ENCODE data around the gene ZFP36L2. TPM values are rescaled to one million over a fixed set of nuclear protein-coding genes. Genes with fewer than 3 reads are reported as not detected.

Gene ZFP36L2
- 10 to 100 TPM; 67.7 to 81.4 (median 75.5) TPM for total RNA-seq

DNA sequence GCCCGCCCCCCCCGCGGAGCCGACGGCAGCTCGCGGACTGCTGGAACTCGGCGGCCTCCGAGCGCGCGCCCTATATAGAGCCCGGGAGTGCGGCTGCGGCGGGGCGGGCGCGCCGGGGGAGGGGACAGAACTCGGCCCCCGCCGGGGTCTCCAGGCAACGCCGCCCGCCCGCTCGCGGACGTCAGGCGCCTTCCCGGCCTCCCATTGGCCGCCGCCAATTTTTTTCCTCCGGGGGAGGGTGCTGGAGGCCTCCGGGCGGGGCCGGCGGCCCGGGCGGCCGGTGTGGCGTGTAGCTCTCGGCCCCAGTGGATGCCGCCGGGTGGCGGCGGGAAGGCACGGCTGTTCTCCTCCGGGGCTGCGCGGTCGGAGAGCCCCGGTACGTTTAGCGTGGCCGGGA, at the start of gene ZFP36L2:
Gene ZFP36L2 (minus strand): TSS at position 49 of the 397 bp plus-strand sequence. CDS start 291 bp downstream, outside the sequence.
- Mint-ChIP-seq H3K36me3 (ENCODE audit: insufficient read depth) (peaks cover 21% of the 10 kb centered on the region), H3K9me3 (no peaks in the 10 kb centered on the region), H3K27me3 (ENCODE audit: low read depth) (no peaks in the 10 kb centered on the region), H3K4me1 (ENCODE audit: low read depth) (peaks cover 39% of the 10 kb centered on the region), H3K4me3 (peak within 1 kb of the TSS; percentile 94)
- ATAC-seq (peak; percentile 75 to 76), DNase-seq (peak; percentile 94)

DNA sequence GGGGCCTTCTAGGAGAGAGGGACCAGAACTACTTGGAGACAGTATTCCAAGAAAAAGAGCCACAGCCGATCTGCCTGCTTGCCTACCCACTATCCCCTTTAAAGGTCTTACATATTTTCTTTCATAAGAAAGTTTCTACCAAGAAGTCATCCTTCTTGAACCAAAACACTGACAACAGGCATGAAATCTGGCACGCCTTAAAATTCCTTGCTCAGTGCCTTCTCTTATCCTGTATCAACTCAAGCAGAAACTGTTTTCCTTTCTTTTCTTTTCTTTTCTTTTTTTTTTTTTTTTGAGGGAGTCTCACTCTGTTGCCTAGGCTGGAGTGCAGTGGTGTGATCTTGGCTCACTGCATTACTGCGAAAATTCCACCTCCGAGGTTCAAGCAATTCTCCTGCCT, 48.3 kb upstream of the ZFP36L2 start:
- ATAC-seq (no peak), DNase-seq (no peak)
- no peaks in the 10 kb centered on the region for H3K27me3 Mint-ChIP-seq (ENCODE audit: low read depth)
- H3K9me3 Mint-ChIP-seq, result no peaks in the 10 kb centered on the region
- H3K4me3 Mint-ChIP-seq, result no peak overlapping the region
- no peaks in the 10 kb centered on the region for H3K4me1 Mint-ChIP-seq (ENCODE audit: low read depth)
- H3K36me3 Mint-ChIP-seq (ENCODE audit: insufficient read depth), result peaks cover 30% of the 10 kb centered on the region

DNA sequence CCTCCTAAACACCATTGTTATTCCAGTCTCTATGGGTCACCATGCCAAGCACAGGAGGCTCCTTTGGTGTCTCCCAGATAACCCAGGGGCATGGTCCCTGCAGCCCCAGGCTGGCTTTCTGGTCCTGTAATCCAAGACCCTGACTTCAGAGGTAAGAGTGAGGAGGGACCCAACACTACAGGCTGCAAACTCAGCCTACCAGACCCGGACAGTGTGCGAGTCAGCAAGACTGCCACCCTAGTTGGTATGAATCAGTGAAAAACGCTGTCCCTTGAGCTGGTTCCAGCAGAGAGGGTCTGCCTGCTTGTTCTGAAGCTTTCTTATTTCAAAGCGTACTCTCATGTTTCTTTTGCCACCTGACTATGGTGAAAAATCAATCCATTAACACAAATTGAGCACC, 47.6 kb upstream of the ZFP36L2 start:
- peaks cover 27% of the 10 kb centered on the region for H3K36me3 Mint-ChIP-seq (ENCODE audit: insufficient read depth)
- no peak overlapping the region for H3K4me3 Mint-ChIP-seq
- DNase-seq (no peak), ATAC-seq (no peak)
- H3K27me3 Mint-ChIP-seq (ENCODE audit: low read depth), result no peaks in the 10 kb centered on the region
- no peaks in the 10 kb centered on the region for H3K4me1 Mint-ChIP-seq (ENCODE audit: low read depth)
- no peaks in the 10 kb centered on the region for H3K9me3 Mint-ChIP-seq

GRCh38 chr2:43273529-43273928, 47.1 kb upstream of the ZFP36L2 start:
- no peaks in the 10 kb centered on the region for H3K9me3 Mint-ChIP-seq
- H3K36me3 Mint-ChIP-seq (ENCODE audit: insufficient read depth), result peaks cover 23% of the 10 kb centered on the region
- no peak for DNase-seq
- H3K27me3 Mint-ChIP-seq (ENCODE audit: low read depth), result no peaks in the 10 kb centered on the region
- H3K4me1 Mint-ChIP-seq (ENCODE audit: low read depth), result no peaks in the 10 kb centered on the region
- no peak overlapping the region for H3K4me3 Mint-ChIP-seq
- ATAC-seq, result peak in 1 of 2 donors; percentile 72

GRCh38 chr2:43270930-43271615, 44.7 kb upstream of the ZFP36L2 start:
- ATAC-seq, result no peak
- Mint-ChIP-seq H3K36me3 (ENCODE audit: insufficient read depth) (peaks cover 25% of the 10 kb centered on the region), H3K4me1 (ENCODE audit: low read depth) (no peaks in the 10 kb centered on the region), H3K9me3 (no peaks in the 10 kb centered on the region), H3K4me3 (no peak overlapping the region), H3K27me3 (ENCODE audit: low read depth) (no peaks in the 10 kb centered on the region)
- DNase-seq, result no peak

DNA sequence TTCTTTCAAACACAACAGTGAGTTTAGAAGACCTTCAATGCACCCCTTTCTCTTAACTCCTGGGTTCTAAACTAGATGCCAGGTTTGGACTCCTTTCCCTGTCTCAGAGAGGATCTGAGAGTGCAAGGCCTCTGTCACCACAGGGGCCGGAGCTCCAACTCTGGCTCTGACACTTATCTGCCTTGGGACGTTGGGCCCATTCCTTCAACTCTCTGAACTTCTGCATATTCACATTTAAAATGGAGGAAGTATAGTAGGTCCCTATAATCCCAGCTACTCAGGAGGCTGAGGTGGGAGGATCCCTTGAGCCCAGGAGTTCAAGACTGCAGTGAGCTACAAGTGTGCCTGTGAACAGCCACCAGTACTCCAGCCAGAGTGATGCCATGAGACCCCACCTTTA, 44.1 kb upstream of the ZFP36L2 start:
- H3K4me3 Mint-ChIP-seq, result no peak overlapping the region
- no peak for DNase-seq
- no peaks in the 10 kb centered on the region for H3K27me3 Mint-ChIP-seq (ENCODE audit: low read depth)
- H3K4me1 Mint-ChIP-seq (ENCODE audit: low read depth), result no peaks in the 10 kb centered on the region
- ATAC-seq, result no peak
- H3K36me3 Mint-ChIP-seq (ENCODE audit: insufficient read depth), result peaks cover 27% of the 10 kb centered on the region
- H3K9me3 Mint-ChIP-seq, result no peaks in the 10 kb centered on the region

GRCh38 chr2:43269706-43270105, 43.3 kb upstream of the ZFP36L2 start:
- Mint-ChIP-seq H3K4me3 (no peak overlapping the region), H3K27me3 (ENCODE audit: low read depth) (no peaks in the 10 kb centered on the region), H3K36me3 (ENCODE audit: insufficient read depth) (peaks cover 28% of the 10 kb centered on the region), H3K4me1 (ENCODE audit: low read depth) (no peaks in the 10 kb centered on the region), H3K9me3 (no peaks in the 10 kb centered on the region)
- DNase-seq (no peak), ATAC-seq (no peak)

DNA sequence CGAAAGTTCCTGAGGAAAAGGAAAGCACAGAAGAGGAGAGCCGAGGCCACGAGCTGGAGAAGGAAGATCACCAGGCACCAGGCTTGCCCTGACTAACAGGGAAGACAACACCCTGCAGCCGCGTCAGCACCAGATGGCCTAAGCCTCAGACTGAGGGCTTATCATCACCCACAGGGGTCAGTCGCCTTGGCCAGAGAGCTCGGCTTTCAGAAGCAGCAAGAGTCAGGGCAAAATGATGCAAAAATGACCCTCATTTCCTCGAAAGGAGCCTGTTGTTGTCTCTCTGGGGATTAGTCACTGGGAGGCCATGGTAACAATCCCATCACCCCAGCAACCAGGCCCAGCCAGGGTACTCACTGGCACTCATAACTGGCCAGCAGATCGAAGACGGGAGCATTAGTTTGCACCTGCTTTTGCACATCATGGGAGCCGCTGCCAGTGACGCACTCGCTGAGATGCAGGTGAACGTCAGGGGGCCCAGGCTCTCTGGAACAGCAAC, 42.7 kb upstream of the ZFP36L2 start:
- no peak for ATAC-seq
- no peaks in the 10 kb centered on the region for H3K4me1 Mint-ChIP-seq (ENCODE audit: low read depth)
- DNase-seq, result no peak
- H3K9me3 Mint-ChIP-seq, result no peaks in the 10 kb centered on the region
- no peaks in the 10 kb centered on the region for H3K27me3 Mint-ChIP-seq (ENCODE audit: low read depth)
- no peak overlapping the region for H3K4me3 Mint-ChIP-seq
- peaks cover 32% of the 10 kb centered on the region for H3K36me3 Mint-ChIP-seq (ENCODE audit: insufficient read depth)

DNA sequence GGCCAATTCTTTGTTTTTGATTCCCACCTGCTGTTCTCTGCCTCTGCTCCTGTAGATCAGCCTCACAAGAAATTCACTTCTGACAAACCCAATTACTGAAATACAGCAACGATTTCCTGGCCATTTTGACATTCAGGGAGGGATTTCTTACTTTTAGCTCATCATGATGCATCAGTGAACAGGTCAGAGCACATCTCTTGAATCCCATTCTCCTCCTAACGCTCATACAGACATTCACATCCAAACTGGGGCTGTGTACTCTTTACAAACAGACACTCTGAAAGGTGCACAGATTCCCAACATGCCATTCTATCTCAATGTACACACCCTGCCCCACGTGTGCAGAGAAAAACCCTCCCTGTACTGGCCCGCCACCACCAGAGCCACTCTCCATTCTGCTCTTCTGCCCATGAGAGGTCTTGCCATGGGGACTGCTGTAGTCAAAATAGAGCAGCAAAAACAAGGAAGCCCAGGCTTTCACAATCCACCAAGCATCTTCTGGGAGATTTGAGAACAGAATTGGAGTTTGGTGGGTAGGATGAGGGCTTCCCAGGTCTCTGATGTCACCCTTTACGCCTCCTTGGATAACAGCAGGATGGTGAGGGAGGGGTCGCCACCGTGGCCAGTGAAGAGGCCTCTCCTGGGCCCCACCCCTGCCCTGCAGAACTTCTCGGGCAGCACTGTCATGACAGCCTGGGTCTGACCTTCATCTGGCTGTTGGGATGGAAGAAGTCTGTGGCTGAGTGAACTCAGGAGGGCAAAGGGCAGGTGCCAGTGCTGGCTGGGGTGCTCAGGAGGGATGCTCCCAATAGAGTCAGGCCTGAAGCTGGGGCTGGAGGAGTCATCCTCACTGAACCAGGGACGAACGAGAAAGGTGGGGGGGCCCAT, 41.9 kb upstream of the ZFP36L2 start:
- H3K4me3 Mint-ChIP-seq, result no peak overlapping the region
- H3K27me3 Mint-ChIP-seq (ENCODE audit: low read depth), result no peaks in the 10 kb centered on the region
- DNase-seq (no peak), ATAC-seq (no peak)
- H3K36me3 Mint-ChIP-seq (ENCODE audit: insufficient read depth), result peaks cover 31% of the 10 kb centered on the region
- no peaks in the 10 kb centered on the region for H3K9me3 Mint-ChIP-seq
- no peaks in the 10 kb centered on the region for H3K4me1 Mint-ChIP-seq (ENCODE audit: low read depth)

- H3K9me3 Mint-ChIP-seq, result no peaks in the 10 kb centered on the region
- H3K4me3 Mint-ChIP-seq, result no peak overlapping the region
- no peaks in the 10 kb centered on the region for H3K4me1 Mint-ChIP-seq (ENCODE audit: low read depth)
- DNase-seq (no peak), ATAC-seq (no peak)
- no peaks in the 10 kb centered on the region for H3K27me3 Mint-ChIP-seq (ENCODE audit: low read depth)
- H3K36me3 Mint-ChIP-seq (ENCODE audit: insufficient read depth), result peaks cover 32% of the 10 kb centered on the region
Measured at GRCh38 chr2:43267381-43267780, 41.0 kb upstream of the ZFP36L2 start.

GRCh38 chr2:43266711-43267111, 40.3 kb upstream of the ZFP36L2 start:
- ATAC-seq, result no peak
- peaks cover 27% of the 10 kb centered on the region for H3K36me3 Mint-ChIP-seq (ENCODE audit: insufficient read depth)
- H3K9me3 Mint-ChIP-seq, result no peaks in the 10 kb centered on the region
- no peak overlapping the region for H3K4me3 Mint-ChIP-seq
- no peaks in the 10 kb centered on the region for H3K27me3 Mint-ChIP-seq (ENCODE audit: low read depth)
- no peak for DNase-seq
- H3K4me1 Mint-ChIP-seq (ENCODE audit: low read depth), result no peaks in the 10 kb centered on the region

- H3K4me3 Mint-ChIP-seq, result no peak overlapping the region
- no peaks in the 10 kb centered on the region for H3K9me3 Mint-ChIP-seq
- ATAC-seq (no peak), DNase-seq (no peak)
- no peaks in the 10 kb centered on the region for H3K4me1 Mint-ChIP-seq (ENCODE audit: low read depth)
- no peaks in the 10 kb centered on the region for H3K27me3 Mint-ChIP-seq (ENCODE audit: low read depth)
- peaks cover 27% of the 10 kb centered on the region for H3K36me3 Mint-ChIP-seq (ENCODE audit: insufficient read depth)
Measured at GRCh38 chr2:43265421-43265820, 39.0 kb upstream of the ZFP36L2 start.

DNA sequence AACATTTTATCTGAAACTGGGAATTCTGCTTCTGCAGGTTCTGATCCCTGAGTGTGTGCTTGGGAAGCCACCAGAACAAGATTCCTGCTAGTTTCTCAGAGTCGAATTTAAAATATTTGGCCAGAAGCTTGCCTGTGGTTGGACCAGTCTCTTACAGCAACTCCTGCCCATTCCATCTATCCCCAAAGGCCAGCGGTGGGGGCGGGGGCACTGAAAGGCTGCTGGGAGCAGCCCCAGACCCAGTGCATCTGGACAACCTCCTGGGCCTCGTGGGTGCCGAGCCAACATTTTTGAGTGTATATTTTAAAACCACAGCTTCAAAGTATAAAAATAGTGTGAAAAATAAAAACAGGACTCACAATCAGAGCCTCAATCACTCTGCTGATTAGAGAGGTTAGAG, 38.6 kb upstream of the ZFP36L2 start:
- ATAC-seq, result no peak
- Mint-ChIP-seq H3K4me1 (ENCODE audit: low read depth) (no peaks in the 10 kb centered on the region), H3K9me3 (no peaks in the 10 kb centered on the region), H3K36me3 (ENCODE audit: insufficient read depth) (peaks cover 27% of the 10 kb centered on the region), H3K4me3 (no peak overlapping the region), H3K27me3 (ENCODE audit: low read depth) (no peaks in the 10 kb centered on the region)
- no peak for DNase-seq

- no peaks in the 10 kb centered on the region for H3K27me3 Mint-ChIP-seq (ENCODE audit: low read depth)
- H3K9me3 Mint-ChIP-seq, result no peaks in the 10 kb centered on the region
- H3K36me3 Mint-ChIP-seq (ENCODE audit: insufficient read depth), result peaks cover 23% of the 10 kb centered on the region
- no peak overlapping the region for H3K4me3 Mint-ChIP-seq
- H3K4me1 Mint-ChIP-seq (ENCODE audit: low read depth), result no peaks in the 10 kb centered on the region
- no peak for ATAC-seq
- no peak for DNase-seq
Measured at GRCh38 chr2:43262951-43263350, 36.5 kb upstream of the ZFP36L2 start.

DNA sequence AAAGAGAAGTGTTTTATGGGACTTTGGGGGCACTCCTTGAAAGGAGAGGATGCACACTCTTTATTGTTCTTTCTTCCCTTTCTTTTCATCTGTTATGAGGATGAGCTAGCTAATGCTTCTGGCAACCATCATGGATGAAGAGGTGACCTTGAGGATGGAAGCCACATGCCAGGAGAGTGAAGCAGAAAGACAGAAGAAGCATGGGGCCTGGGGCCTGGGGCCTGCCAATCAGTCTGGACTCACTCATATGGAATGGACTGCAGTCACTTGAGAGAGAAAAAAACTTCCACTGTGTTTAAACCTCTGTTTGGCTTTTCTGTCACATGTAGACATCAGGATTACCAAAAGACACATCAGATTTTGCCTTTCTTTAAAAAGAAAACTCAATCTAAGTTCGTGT, 35.8 kb upstream of the ZFP36L2 start:
- Mint-ChIP-seq H3K4me1 (ENCODE audit: low read depth) (no peaks in the 10 kb centered on the region), H3K4me3 (no peak overlapping the region), H3K27me3 (ENCODE audit: low read depth) (no peaks in the 10 kb centered on the region), H3K36me3 (ENCODE audit: insufficient read depth) (peaks cover 23% of the 10 kb centered on the region), H3K9me3 (no peaks in the 10 kb centered on the region)
- ATAC-seq, result no peak
- DNase-seq, result no peak
